ENCODE results near the gene SSBP1.

The SSBP1 gene

GRCh38 chr7:141691961-141692360 lies 46.2 kb upstream of the SSBP1 start:
- Histone ChIP-seq H3K36me3 (ENCODE audit: insufficient read depth, low read length) (no peaks in the 10 kb centered on the region), H4K20me1 (ENCODE audit: insufficient read depth, low read length) (0 out of 2 replicates have a peak, but pooled peaks cover 4% of the 10 kb centered on the region), H3K27me3 (ENCODE audit: insufficient read depth, low read length) (0 out of 2 replicates have a peak, but pooled peaks cover 4% of the 10 kb centered on the region), H3K79me2 (ENCODE audit: insufficient read depth, low read length) (no peaks in the 10 kb centered on the region), H3K4me2 (ENCODE audit: low read length) (no peak overlapping the region), H3K4me3 (ENCODE audit: low read depth, low read length, poor library complexity, severe bottlenecking) (no peak overlapping the region), H3K9me2 (ENCODE audit: low read depth, low read length) (no peaks in the 10 kb centered on the region), H3K4me1 (ENCODE audit: insufficient read depth, low read length, severe bottlenecking) (no peaks in the 10 kb centered on the region), H2AFZ (ENCODE audit: low read length) (no peak overlapping the region), H3K9ac (ENCODE audit: low read length) (no peak overlapping the region), H3F3A (ENCODE audit: insufficient read depth, low read length) (no peaks in the 10 kb centered on the region), H3K9me3 (ENCODE audit: low read length) (no peaks in the 10 kb centered on the region), H3K27ac (ENCODE audit: low read depth, low read length, poor library complexity, severe bottlenecking) (no peak overlapping the region)
- no peak for TF ChIP-seq EZH2 (IDR thresholded peaks at IDR 0.05; ENCODE audit: borderline replicate concordance, low read length)
- no peak for TF ChIP-seq CTCF (IDR thresholded peaks at IDR 0.05; ENCODE audit: low read length)

GRCh38 chr7:141693082-141693481 lies 45.1 kb upstream of the SSBP1 start:
- H3K27me3 ChIP-seq (ENCODE audit: insufficient read depth, low read length), result 0 out of 2 replicates have a peak, but pooled peaks cover 4% of the 10 kb centered on the region
- no peak overlapping the region for H2AFZ ChIP-seq (ENCODE audit: low read length)
- H3K4me3 ChIP-seq (ENCODE audit: low read depth, low read length, poor library complexity, severe bottlenecking), result no peak overlapping the region
- H3K9me2 ChIP-seq (ENCODE audit: low read depth, low read length), result no peaks in the 10 kb centered on the region
- H4K20me1 ChIP-seq (ENCODE audit: insufficient read depth, low read length), result 0 out of 2 replicates have a peak, but pooled peaks cover 4% of the 10 kb centered on the region
- no peak for TF ChIP-seq EZH2 (IDR thresholded peaks at IDR 0.05; ENCODE audit: borderline replicate concordance, low read length)
- no peak for TF ChIP-seq CTCF (IDR thresholded peaks at IDR 0.05; ENCODE audit: low read length)
- H3K4me1 ChIP-seq (ENCODE audit: insufficient read depth, low read length, severe bottlenecking), result no peaks in the 10 kb centered on the region
- H3K9ac ChIP-seq (ENCODE audit: low read length), result no peak overlapping the region
- H3F3A ChIP-seq (ENCODE audit: insufficient read depth, low read length), result no peaks in the 10 kb centered on the region
- H3K9me3 ChIP-seq (ENCODE audit: low read length), result no peaks in the 10 kb centered on the region
- no peaks in the 10 kb centered on the region for H3K36me3 ChIP-seq (ENCODE audit: insufficient read depth, low read length)
- no peak overlapping the region for H3K27ac ChIP-seq (ENCODE audit: low read depth, low read length, poor library complexity, severe bottlenecking)
- H3K79me2 ChIP-seq (ENCODE audit: insufficient read depth, low read length), result no peaks in the 10 kb centered on the region
- H3K4me2 ChIP-seq (ENCODE audit: low read length), result no peak overlapping the region

GRCh38 chr7:141695803-141696289 lies 42.3 kb upstream of the SSBP1 start:
- Histone ChIP-seq H3K9ac (ENCODE audit: low read length) (no peak overlapping the region), H3K4me1 (ENCODE audit: insufficient read depth, low read length, severe bottlenecking) (peaks cover 3% of the 10 kb centered on the region), H2AFZ (ENCODE audit: low read length) (no peak overlapping the region), H3K9me2 (ENCODE audit: low read depth, low read length) (no peaks in the 10 kb centered on the region), H3K27me3 (ENCODE audit: insufficient read depth, low read length) (peaks cover 4% of the 10 kb centered on the region; the same call in 1 of the 2 replicates), H3K36me3 (ENCODE audit: insufficient read depth, low read length) (no peaks in the 10 kb centered on the region), H4K20me1 (ENCODE audit: insufficient read depth, low read length) (0 out of 2 replicates have a peak, but pooled peaks cover 2% of the 10 kb centered on the region), H3K4me2 (ENCODE audit: low read length) (no peak overlapping the region), H3F3A (ENCODE audit: insufficient read depth, low read length) (no peaks in the 10 kb centered on the region), H3K79me2 (ENCODE audit: insufficient read depth, low read length) (no peaks in the 10 kb centered on the region), H3K27ac (ENCODE audit: low read depth, low read length, poor library complexity, severe bottlenecking) (no peak overlapping the region), H3K4me3 (ENCODE audit: low read depth, low read length, poor library complexity, severe bottlenecking) (no peak overlapping the region), H3K9me3 (ENCODE audit: low read length) (no peaks in the 10 kb centered on the region)
- TF ChIP-seq CTCF (IDR thresholded peaks at IDR 0.05; ENCODE audit: low read length) (no peak), EZH2 (IDR thresholded peaks at IDR 0.05; ENCODE audit: borderline replicate concordance, low read length) (no peak)

Measured in OCI-LY1 (cell line).